Stimulated activated naive CD8-positive, alpha-beta T cell treated with anti-CD3 and anti-CD28 coated beads, Interleukin-15, amount 100 ng/mL, for 72 hours (primary cell): Measurements from ENCODE around the gene MATN1.
A peak's percentile ranks its signal among the peaks of the same experiment; 100 is the strongest.

ENCODE experiments used
- ATAC-seq: fragments of 150-1000 bp; cut with Tn5 transposase; 2 replicates; pipeline ENCODE4 v1.10.0; 2021; ENCODE audit warnings: mild to moderate bottlenecking, moderate library complexity
- DNase-seq, 2 donors: peaks; one replicate each; pipeline ENCODE4 v3.0.0; 2021 to 2022
- H3K27ac Mint-ChIP-seq, 2 donors: one replicate each; pipeline ENCODE4 v1.8.0; 2022; ENCODE audit warnings: mild to moderate bottlenecking in 2 of 2, mixed read lengths in 2 of 2, moderate library complexity in 2 of 2
- H3K27me3 Mint-ChIP-seq: one replicate; pipeline ENCODE4 v1.8.0; 2022; ENCODE audit warnings: mixed read lengths
- H3K4me1 Mint-ChIP-seq: one replicate; pipeline ENCODE4 v1.8.0; 2022; ENCODE audit warnings: mild to moderate bottlenecking, mixed read lengths
- H3K4me3 Mint-ChIP-seq, 2 donors: one replicate each; pipeline ENCODE4 v1.8.0; 2022; ENCODE audit warnings: mild to moderate bottlenecking in 2 of 2, mixed read lengths in 2 of 2, moderate library complexity in 1 of 2
- H3K9me3 Mint-ChIP-seq, 2 donors: one replicate each; pipeline ENCODE4 v1.8.0; 2022; ENCODE audit warnings: mixed read lengths in 2 of 2

MATN1 gene

GRCh38 chr1:30731806-30732276, 8.5 kb upstream of the MATN1 start:
- Mint-ChIP-seq H3K27me3 (no peaks in the 10 kb centered on the region), H3K4me1 (peaks cover 58% of the 10 kb centered on the region), H3K9me3 (no peaks in the 10 kb centered on the region), H3K4me3 (peak overlapping the region in 1 of 2 donors; percentile 42), H3K27ac (peak overlapping the region in 1 of 2 donors; percentile 93)
- DNase-seq (peak in 1 of 2 donors; percentile 47), ATAC-seq (peak; percentile 65)

- H3K4me3 Mint-ChIP-seq, result no peak overlapping the region
- H3K4me1 Mint-ChIP-seq, result peaks cover 55% of the 10 kb centered on the region
- peak overlapping the region in 1 of 2 donors; percentile 93 for H3K27ac Mint-ChIP-seq
- ATAC-seq, result peak; percentile 45
- H3K9me3 Mint-ChIP-seq, result no peaks in the 10 kb centered on the region
- no peak for DNase-seq
- no peaks in the 10 kb centered on the region for H3K27me3 Mint-ChIP-seq
Measured at GRCh38 chr1:30731109-30731805, 7.9 kb upstream of the MATN1 start.

DNA sequence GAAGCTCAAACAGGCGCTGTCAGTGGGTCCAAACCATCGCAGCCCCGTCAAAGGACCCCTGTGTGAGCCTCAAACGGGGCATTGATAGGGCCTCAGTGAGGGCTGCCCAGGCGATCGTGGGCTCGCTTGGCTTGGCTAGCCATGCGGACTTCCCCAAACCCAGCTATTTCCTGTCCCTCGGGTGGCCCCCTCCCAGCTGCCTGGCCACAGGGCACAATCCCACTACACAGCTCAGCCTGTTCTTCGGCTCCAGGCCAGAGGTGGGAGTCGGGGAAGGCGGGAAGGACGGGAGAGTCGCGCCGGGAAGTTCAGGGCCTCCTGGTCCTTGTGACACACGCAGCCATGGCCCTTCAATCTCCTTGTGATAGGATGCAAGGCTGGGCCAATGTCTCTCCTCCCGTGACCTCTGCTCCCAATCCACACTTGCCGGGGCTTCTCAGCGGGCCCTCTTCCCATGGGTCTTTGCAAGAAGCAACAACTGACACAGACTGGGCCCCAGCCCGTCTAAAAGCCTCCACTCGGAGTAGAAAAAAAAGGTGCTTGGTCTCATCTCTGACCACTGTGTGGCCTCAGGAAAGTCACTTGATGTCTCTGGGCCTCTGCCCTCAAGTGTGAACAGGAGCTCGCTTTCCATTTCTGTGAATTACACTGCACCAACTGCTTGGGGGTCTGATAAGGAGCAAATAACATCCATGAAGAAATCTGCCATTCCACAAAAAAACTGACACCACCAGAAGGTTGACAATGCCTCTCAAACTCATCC, 7.1 kb upstream of the MATN1 start:
- Mint-ChIP-seq H3K4me3 (peak overlapping the region in 1 of 2 donors; percentile 24), H3K4me1 (peaks cover 50% of the 10 kb centered on the region), H3K9me3 (no peaks in the 10 kb centered on the region), H3K27ac (peak overlapping the region; percentile 25 to 89), H3K27me3 (no peaks in the 10 kb centered on the region)
- ATAC-seq (no peak), DNase-seq (no peak)

DNA sequence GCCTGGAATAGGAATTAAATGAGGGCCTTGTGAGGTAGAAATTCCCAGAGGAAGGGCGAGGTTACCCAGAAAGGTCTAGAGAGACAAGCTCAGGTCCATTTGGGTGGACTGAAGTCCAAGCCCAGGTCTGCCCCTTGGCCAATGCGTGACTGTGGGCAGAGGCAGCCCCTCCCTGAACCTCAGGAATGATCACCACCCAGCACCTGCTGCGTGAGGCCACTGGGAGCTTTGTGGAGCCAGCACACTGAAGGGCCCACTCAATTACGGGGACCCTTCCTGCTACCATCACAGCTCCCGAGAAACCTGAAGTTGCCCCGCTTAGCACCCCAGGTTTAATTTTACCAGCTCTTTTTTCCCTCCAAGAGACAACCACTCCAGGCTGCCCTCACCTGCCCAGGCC, 6.5 kb upstream of the MATN1 start:
- Mint-ChIP-seq H3K4me1 (peaks cover 48% of the 10 kb centered on the region), H3K27me3 (no peaks in the 10 kb centered on the region), H3K4me3 (peak overlapping the region in 1 of 2 donors; percentile 24), H3K27ac (peak overlapping the region; percentile 3 to 89), H3K9me3 (no peaks in the 10 kb centered on the region)
- ATAC-seq (no peak), DNase-seq (no peak)

GRCh38 chr1:30728832-30729638, 5.7 kb upstream of the MATN1 start:
- no peaks in the 10 kb centered on the region for H3K27me3 Mint-ChIP-seq
- no peak overlapping the region for H3K4me3 Mint-ChIP-seq
- H3K4me1 Mint-ChIP-seq, result peaks cover 55% of the 10 kb centered on the region
- DNase-seq (no peak), ATAC-seq (no peak)
- peak overlapping the region in 1 of 2 donors; percentile 77 for H3K27ac Mint-ChIP-seq
- H3K9me3 Mint-ChIP-seq, result no peaks in the 10 kb centered on the region

DNA sequence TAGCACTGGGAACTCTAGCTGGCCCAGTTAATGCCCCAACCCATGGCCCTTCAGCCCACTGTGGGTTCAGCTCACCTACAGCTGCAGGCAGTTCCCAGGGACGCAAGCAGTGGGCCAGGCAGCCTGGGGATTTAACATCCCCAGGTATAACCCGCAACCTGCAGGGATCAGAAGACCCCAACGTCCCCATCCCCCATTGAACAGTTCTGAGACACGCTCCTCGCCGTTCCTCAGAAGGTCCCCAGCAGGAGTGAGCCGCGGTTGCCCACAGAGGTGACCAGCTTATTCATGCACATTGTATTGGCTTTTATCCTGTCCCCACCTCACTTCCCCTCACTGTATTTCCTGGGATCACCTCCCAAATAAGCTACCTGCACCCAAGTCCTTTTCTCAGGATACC, 5.0 kb upstream of the MATN1 start:
- ATAC-seq, result no peak
- Mint-ChIP-seq H3K27me3 (no peaks in the 10 kb centered on the region), H3K9me3 (no peaks in the 10 kb centered on the region), H3K4me3 (no peak overlapping the region), H3K4me1 (peaks cover 62% of the 10 kb centered on the region), H3K27ac (no peak overlapping the region)
- DNase-seq, result no peak

DNA sequence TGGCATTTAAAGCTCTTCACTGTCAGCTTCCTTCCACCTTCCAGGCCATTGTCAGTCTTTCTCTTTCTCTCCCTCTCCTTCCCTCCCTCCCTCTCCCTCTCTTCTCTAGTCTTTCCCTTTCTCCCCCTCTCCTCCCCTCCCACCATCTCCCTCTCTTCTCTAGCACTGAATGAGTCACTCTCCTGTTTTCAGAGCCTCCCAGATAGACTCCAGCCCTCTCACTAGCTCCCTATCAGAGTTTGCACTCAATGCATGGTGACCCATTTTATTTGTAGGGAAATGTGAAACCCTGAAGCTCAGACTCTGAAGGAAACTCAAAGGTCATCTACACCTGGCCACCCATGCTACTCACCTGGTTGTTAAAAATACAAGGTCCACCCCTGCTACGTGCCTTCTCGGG, 4.4 kb upstream of the MATN1 start:
- H3K4me1 Mint-ChIP-seq, result peaks cover 65% of the 10 kb centered on the region
- peak overlapping the region; percentile 41 to 65 for H3K27ac Mint-ChIP-seq
- no peaks in the 10 kb centered on the region for H3K27me3 Mint-ChIP-seq
- H3K4me3 Mint-ChIP-seq, result no peak overlapping the region
- ATAC-seq (no peak), DNase-seq (no peak)
- no peaks in the 10 kb centered on the region for H3K9me3 Mint-ChIP-seq

- Mint-ChIP-seq H3K27ac (no peak overlapping the region), H3K4me1 (peaks cover 62% of the 10 kb centered on the region), H3K9me3 (no peaks in the 10 kb centered on the region), H3K27me3 (no peaks in the 10 kb centered on the region), H3K4me3 (no peak overlapping the region)
- ATAC-seq, result no peak
- no peak for DNase-seq
Measured at GRCh38 chr1:30726773-30727684, 3.6 kb upstream of the MATN1 start.

DNA sequence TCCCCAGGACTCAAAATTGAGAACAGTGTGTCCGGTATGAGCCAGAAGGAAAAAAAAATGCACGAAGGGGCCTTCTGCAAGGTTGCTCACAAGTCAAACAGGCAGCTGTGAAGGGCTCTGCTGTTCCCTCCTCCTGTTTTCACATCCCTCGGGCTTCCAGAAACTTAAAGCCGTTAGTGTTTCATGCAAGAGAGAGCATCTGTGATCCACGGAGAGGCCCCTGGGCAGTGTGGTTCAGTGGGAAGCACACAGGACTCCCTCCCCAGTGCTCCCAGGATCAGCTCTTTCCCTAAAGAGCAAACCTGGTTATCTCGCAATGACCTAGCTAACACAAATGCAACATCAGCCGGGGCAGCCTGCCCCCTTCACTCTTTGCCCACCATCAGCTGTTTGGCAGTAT, 2.9 kb upstream of the MATN1 start:
- H3K4me3 Mint-ChIP-seq, result no peak overlapping the region
- DNase-seq, result no peak
- no peaks in the 10 kb centered on the region for H3K9me3 Mint-ChIP-seq
- no peak overlapping the region for H3K27ac Mint-ChIP-seq
- no peak for ATAC-seq
- no peaks in the 10 kb centered on the region for H3K27me3 Mint-ChIP-seq
- H3K4me1 Mint-ChIP-seq, result peaks cover 62% of the 10 kb centered on the region

GRCh38 chr1:30725450-30726095, 2.2 kb upstream of the MATN1 start:
- ATAC-seq (no peak), DNase-seq (no peak)
- Mint-ChIP-seq H3K27me3 (no peaks in the 10 kb centered on the region), H3K27ac (peak overlapping the region in 1 of 2 donors; percentile 89), H3K4me3 (no peak overlapping the region), H3K9me3 (no peaks in the 10 kb centered on the region), H3K4me1 (peaks cover 62% of the 10 kb centered on the region)

- ATAC-seq (no peak), DNase-seq (no peak)
- no peaks in the 10 kb centered on the region for H3K9me3 Mint-ChIP-seq
- peaks cover 62% of the 10 kb centered on the region for H3K4me1 Mint-ChIP-seq
- no peak overlapping the region for H3K27ac Mint-ChIP-seq
- no peaks in the 10 kb centered on the region for H3K27me3 Mint-ChIP-seq
- H3K4me3 Mint-ChIP-seq, result no peak overlapping the region
Measured at GRCh38 chr1:30724655-30725421, 1.5 kb upstream of the MATN1 start.

DNA sequence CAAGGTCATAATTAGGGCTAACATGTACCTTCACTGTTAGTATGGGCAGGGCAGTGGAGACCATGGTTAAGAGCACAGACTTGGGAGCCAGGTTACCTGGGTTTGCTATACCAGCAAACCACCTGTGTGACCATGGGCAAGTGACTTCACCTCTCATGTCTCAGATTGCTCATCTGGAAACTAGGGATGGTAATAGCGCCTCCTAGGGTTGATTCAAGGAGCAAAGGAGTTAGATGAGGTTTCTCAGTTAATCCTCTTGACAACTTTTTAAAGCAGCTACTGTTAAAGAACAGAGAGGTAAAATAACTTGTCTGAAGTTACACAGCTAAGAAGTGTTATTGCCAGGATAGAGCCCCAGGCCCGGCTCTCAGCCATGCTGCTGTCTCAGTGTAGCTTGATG, 790 bp upstream of the MATN1 start:
- no peak for ATAC-seq
- no peak overlapping the region for H3K4me3 Mint-ChIP-seq
- H3K4me1 Mint-ChIP-seq, result peaks cover 67% of the 10 kb centered on the region
- H3K9me3 Mint-ChIP-seq, result no peaks in the 10 kb centered on the region
- H3K27me3 Mint-ChIP-seq, result no peaks in the 10 kb centered on the region
- no peak for DNase-seq
- peak overlapping the region in 1 of 2 donors; percentile 47 for H3K27ac Mint-ChIP-seq

DNA sequence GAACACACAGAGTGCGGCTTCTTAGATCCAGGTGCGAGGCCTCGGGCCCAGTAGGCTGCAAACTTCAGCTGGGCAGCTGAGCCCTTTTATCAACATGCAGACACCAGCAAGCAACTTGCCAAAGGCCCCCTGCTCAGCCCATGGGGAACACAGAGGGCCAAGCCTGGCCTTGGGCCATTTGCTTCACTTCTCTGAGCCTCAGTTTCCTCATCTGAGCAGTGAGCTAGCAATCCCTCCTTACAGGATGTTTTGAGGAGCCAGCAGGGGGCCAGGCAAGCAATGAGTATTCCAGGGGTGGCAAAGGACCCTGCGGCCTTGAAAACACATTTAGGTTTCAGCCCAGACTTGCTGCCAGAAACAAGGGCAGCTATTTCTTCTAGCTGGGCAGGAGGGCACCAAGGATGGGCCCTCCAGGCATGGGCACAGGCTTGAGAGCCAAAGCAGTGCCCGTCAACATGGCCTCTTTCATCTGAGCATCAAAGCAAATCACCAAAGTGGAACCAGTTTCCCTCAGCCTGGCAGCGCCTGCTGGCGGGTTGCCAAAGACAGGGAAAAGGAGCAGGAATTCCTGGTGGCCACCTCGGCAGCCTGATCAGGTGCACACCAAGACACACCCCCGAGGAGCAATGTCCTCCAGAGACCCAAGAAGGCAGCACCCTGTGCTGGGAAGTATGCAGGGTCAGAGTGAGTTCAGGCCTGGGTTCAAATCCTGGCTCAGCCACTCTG, 1.4 kb downstream of the MATN1 start:
- Mint-ChIP-seq H3K4me3 (no peak overlapping the region), H3K4me1 (peaks cover 61% of the 10 kb centered on the region), H3K27me3 (no peaks in the 10 kb centered on the region), H3K9me3 (no peaks in the 10 kb centered on the region), H3K27ac (no peak overlapping the region)
- DNase-seq (no peak), ATAC-seq (no peak)
